NCI-H524 (cell line): ENCODE results near the gene RNF220.

Source experiments
- DNase-seq, 2 experiments: peaks; one replicate each; lab custom pipeline; 2025; lab: John Stamatoyannopoulos, UW

RNF220 gene

DNA sequence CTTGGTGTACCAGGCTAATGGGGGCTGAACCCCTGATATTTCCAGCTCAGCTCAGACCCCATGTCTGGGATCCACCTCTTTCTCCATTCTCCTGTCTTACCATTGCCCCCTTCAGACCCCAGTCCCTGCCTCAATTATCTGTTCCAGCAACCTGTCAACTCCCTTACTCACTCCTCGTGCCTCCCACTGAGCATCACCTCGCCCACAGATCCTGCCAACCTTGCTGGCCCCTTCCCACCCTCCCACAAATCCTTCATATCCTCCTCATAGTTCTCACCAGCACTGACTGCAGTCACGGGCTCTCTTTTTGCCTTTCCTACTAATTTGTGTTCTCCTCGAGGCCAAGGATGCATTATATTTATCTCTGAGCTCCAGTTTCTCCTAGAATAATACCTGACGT, 206.4 kb downstream of the RNF220 start:
- no peak for DNase-seq

DNA sequence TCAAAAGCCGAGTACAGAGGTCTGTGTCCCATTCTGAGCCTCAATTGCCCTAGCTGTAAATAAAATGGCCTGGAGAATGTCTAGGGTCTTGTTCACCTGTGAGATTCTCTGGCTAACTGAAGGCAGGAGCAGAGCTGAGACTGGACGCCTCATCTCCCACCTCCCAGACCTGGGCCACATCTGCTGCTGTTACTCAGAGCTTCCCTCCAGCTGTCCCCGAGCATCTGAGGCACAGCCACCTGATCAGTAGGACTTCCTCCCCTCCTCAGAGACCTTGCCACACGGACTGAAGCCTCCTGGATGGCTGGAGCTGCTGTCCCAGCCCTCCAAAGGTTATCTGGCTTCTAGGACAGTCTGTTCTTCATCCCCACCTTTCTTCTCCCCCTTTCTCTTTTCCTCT, 206.8 kb downstream of the RNF220 start:
- DNase-seq, result peak in 1 of 2 experiments; percentile 62

DNA sequence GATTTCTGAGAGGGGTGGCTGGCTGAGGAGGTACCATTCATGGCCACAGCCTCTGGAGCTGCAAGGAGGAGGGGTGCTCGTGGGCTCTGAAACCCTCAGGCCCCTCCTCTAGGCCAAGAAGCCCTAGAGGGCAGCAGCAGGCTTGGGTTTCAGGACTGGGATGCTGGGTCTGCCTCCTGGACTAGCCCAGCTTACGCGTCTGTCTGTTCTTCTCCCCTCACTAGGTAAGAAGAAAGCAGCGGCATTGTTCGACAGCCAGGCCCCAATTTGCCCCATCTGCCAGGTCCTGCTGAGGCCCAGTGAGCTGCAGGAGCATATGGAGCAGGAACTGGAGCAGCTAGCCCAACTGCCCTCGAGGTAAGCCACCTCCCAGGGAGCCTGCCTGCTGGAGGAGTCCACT, 208.9 kb downstream of the RNF220 start:
- peak; percentile 54 to 73 for DNase-seq

DNA sequence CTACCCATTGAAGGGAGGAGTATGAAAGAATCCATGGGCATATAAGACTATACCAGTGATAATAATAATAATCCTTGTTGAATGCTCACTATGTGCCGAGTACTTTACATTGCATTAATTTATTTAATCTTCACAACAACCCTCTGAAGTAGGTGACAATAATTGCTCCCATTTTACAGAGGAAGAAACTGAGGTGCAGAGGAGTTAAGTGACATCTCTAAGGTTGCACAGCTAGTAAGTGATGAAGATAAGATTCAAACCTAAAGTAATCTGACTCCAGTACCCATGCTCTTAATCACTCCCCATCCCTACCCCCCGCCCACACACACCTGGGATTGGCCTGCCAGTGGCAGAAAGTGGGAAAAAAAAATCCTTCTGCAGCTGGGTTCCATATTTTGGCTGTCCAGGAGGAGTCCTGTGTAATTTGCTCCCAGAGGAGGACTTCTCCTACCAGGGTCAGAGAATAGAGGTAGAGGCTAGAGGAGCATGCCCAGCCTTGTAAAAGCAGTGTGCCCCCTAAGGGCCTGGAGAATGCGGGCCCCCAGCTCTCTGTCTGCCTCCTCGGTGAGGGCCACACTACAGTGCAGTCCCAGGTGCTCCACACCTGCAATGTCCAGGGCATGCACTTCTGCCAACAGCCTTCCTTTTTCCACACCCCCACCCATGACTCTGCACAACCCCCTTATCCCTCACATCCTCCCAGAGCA, 211.4 kb downstream of the RNF220 start:
- DNase-seq, result peak in 1 of 2 experiments; percentile 14

DNA sequence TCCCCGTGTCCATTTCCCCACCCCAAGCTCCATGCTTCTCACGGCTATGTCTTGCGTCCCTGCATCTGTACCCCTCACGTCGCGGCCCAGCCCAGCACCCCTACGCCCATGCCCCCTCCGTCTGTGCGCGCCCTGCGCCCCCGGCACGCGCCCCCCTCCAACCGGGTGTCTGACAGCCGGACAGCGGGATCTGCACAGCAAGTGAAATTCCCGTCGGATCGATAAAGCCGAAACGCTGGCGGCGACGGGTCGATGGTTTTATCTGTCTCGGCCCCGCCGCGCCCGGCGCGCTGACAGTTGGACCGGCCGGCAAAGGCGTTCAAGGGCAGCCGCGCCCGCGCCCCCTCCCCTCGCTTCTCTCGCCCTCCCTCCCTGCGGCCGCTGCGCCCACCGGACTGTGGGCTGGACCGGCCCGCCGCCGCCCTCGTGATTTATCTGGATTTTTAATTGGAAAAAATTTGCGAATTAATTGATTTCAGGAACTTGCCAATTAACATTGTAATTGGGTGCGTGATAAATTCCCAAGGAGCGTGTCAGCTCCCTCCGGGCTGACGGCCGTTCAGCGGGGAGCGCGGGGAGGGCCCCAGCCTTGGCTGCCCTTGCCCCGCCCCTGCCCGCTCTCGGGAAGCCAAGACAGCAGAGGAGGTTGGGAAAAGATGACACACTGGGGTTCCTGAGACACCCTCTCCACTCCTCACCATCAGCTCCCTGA, 212.1 kb downstream of the RNF220 start:
- no peak for DNase-seq

DNA sequence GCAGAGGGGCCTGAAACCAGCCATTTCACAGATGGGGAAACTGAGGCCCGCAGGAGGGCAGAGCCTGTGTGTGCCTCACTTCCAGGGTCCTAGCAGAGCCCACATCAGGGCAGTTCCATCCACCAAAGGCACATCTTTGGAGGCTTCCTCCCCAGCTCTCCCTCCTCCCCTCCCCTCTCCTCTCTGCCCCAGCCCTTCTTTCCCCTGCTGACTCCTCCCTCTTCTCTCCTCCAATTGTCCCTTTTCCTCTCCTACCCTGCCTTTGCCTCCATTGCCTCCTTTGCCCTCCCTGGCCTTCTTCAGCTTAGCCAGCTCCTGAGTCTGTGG, 212.6 kb downstream of the RNF220 start:
- DNase-seq, result no peak

DNA sequence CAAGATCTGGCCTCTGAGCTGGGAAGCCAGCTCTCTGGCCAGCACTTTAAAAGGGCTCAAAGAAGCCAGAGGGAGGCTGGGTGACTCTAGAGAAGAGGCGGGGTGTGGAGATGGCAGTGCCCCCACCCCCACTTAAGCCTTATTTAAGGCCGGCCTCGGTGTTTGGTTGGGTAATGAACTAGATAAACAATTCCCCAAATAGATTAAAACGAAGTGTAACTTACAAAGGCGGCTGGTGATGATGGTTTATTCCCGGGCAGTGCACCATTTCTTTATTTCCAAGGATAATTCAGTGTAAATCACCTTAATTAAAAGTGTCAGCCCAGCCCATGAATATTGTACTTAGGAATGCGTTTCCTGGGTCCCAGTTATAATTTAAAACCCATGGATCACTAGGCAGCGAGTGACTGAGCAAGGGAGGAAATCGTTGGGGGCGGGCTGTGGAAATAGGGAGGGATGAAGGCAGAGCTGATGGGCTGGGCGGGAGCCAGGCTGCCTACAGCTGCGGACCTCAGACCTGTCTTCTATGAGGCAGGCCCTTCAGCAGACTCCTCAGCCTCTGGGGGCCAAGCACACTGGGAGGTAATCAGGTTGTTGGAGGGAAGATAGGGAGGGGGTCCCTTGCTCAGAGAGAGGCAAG, 214.3 kb downstream of the RNF220 start:
- DNase-seq, result no peak

DNA sequence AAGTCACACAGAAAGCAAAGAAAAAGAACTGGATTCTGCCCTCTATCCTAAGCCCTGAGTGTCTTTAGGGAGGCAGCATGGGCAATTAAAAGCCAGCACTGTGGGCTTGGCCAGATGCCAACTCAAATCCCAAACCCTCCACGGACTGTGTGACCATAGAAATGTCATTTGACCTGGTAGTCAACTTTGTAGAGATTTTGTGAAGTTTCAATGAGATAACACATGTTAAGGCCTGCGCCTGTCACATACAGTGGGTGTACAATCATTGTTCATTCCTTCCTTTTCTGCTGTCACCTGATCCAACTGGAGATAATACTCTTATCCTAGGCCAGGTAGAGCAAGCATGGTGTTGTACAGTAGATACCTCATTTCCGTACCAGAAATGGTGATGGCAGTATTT, 215.0 kb downstream of the RNF220 start:
- peak in 1 of 2 experiments; percentile 12 for DNase-seq

DNA sequence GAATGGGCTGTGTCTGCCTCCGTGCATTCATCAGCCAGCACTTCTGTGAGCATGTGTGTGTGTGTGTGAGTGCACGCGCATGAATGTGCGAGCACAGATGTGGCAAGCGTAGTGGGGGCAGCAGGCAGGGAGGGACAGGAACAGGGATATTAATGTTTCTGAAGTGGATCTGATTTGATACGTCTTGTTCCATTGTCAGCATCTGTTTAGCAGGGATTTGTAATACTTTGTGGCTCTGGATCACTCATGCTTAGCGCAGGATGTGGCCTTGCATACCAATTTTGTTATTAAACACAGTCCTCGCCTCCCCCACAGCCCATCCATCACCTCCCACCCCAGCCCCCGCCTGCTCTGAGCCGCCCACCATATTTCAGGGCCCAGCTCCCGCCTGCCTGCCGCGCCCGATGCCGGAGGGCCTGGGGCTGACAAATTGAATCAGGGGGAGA, 216.8 kb downstream of the RNF220 start:
- peak in 1 of 2 experiments; percentile 66 for DNase-seq

DNA sequence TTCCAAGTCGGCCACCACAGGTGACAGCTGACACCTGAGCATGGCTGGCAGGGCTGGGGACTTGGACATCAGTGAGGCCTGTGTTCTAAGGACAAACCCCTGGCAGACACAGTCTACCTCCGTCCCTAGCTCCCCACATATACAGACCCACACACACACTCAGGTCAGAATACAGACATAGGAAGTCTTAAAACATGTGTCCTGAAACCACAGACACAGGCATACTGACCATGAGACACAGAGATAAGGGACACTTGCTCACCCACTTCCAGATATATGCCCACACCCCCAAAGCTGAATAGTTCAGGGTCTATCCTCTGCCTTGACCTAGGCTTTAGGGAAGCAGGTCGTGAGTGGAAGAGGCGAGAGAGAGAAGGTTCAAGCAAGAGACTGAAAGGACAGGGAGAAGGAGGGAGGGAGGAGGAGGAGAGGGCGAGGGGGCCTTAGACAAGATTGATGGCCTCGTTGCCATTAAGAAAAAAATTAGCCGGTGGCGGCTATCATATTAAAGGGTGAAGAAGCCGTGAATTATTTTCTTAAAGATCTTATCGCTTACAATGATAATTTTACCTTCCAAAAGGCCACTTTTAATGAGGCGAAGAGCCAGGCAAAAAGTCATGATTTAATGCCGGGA, 219.3 kb downstream of the RNF220 start:
- DNase-seq, result no peak

DNA sequence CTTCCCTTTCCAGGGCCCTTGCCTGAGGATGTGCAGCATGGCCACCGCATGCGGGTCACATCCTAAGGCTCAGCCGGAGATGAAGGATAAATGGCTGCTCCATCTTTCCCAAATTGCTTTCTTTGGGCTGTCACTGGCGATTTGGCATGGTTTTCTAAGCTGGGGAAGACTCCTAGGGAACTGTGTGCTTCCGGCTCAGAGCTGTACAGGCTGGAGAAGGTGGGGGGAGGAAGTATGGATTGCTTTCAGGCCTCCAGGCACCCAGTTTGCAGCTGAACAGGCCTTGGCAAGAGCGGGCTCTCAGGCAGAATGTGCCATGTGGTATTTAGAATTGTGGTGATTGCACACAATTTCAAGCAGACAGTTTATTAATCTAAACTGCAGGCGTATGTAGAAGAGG, 220.3 kb downstream of the RNF220 start:
- DNase-seq, result no peak

DNA sequence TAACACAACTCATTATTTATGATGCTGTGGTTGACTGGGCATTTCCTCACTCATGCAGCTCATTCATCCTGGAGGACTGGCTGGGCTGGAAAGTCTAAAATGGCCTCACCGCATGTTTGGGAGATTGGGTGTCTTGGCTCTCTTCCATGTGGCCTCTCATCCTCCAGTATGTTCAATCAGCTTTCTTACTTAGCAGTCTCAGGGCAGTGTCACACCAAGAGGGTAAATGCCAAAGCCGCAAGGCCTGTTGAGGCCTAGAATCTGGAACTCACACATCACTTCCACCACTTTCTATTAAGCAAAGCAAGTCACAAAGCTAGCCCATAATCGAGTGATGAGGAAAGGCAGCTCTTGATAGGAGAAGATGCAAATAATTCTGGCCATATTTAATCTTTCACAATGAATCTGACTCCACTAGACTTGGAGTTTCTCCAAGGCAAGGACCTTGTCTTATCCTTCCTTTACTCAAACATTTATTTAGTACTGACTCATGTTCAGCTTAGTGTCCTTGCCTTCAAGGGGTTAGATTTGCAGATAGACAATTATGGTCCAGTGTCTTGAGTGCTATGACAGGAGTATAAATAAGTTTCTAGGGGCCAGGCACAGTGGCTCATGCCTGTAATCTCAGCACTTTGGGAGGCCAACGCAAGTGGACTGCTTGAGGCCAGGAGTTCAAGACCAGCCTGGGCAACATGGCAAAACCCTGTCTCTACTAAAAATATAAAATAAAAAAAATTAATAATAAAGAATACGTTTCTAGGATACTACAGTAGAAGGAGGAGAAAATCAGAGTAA, 224.1 kb downstream of the RNF220 start:
- no peak for DNase-seq

DNA sequence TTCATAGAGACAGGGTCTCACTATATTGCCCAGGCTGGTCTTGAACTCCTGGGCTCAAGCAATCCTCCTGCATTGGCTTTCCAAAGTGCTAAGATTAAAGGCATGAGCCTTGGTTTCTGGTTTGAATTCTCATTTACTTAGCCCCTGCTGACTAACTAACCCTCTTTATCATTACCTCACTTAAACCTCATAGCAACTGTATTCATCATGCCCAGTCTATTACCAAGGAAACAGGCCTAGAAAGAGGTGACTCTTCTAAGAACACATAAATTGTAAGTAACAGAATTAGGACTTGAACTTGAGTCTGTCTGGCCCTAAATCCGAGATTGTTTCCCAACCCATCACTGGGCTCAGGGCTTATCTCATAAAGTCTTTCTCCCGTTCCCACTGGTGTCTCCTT, 225.1 kb downstream of the RNF220 start:
- no peak for DNase-seq

DNA sequence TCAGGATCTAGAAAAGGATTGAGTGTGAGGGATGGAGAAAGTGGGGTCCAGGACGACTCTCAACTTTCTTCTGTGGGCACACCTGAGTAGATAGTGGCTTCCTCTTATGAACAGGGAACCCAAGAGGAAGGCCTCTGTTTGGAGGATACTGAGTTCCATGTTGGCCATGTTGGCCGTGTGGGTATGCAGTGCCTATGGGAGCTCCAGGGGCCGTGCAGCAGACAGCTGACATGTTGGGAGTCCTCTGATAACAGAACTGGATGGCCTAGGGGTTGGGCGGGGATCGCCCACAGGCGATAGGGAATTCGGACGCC, 226.2 kb downstream of the RNF220 start:
- no peak for DNase-seq

DNA sequence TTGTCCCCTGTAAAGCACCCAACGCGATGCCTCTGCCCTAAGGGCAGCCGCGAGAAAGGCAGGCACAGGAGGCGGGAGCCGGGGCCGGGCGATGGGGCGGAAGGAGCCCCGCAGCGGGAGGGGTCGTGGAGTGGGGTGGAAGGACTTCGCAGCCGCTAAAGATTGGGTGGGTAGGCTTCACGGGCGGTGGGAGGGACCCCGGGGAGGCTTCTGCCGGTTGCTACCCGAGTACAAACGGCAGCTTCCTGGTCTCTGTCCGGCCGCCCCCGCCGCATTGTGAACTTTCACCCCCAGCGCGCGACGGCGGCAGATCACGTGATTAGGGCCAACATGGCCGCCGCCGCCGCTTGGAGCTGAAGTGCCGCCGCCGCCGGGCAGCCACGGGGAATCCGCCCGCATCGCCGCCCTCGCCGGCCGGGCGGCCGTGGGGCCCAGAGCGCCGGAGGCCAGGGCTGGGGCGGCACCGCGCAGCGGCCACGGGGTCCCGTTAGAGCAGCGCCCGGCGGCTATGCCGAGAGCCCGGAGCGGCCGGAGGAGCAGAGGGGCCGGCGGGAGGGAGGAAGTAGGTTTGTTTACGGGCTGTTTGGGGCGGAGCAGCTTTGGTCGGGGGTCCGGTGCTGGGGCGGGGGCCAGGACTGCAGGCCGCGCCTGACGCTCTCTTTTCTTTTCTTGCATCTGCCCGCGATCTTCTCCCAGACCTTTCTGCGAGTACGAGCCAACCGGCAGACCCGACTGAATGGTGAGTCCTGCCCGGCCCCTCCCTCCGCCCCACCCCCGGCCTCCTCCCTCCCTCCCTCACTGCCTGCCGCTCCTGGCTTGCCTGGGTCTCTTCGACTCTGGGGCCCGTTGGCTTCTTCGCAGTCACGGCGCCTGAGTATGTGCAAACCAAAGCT, 226.8 kb downstream of the RNF220 start:
- peak; percentile 66 to 77 for DNase-seq

DNA sequence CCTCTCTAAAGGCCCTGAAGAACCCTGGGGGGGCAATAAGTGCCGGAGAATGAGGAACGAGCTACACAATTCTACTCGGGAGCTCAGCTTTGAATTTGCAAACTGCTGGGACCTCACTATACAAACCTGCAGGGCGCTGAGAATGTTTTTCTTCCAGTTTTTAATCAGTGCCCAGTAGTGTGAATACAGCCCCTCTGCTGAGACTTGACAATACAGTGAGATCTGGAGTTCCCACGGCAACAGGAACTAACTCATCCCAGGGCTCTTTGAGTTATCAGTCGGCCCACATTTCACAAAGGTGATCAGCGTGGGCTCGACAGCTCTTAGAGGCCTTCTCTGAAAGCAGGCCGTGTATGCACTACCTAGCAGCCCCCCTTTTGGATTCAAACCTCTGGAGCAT, 227.5 kb downstream of the RNF220 start:
- no peak for DNase-seq

DNA sequence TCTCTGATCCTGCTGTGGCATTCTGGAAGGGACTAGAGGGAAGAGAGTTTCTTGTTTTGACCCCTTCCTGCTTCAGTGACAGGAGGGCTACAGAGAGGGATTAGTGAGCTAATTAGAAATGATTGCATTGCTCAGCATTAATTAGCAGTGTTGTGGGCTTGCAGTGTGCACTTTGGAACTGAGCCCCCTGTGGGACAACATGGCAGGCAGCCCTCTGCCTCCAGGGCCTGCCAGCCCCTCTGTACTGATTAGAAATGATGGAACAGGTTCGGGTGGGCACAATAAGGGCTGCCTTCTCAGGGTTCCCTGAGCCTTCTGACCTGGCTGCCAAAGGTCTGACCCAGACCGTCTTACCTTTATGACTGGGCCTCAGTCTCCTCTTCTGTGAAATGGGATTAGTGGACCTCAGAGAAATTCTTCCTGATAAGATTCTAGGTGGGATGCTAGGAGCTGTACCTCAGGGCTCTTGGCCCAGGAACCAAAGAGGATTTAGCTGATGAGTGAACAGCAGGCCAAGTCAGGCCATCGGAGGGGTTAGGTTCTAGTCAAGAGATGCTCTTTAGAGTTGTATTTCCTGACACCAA, 229.6 kb downstream of the RNF220 start:
- peak in 1 of 2 experiments; percentile 15 for DNase-seq

DNA sequence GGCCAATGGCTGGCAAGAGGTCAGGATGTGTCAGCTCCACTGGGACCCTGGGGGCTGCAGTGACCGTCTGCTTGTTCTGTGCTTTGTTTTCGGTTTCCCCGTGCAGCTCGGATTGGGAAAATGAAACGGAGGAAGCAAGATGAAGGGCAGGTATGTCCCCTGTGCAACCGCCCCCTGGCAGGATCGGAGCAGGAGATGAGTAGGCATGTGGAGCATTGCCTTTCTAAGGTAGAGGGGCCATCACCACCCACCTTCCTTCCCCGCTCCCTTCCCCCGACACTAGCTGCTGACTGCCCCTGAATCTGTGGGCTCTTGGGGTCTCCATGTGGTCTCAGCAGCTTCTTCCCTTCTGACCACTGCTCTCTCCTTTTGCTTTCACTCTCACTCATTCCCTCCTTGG, 230.4 kb downstream of the RNF220 start:
- no peak for DNase-seq

DNA sequence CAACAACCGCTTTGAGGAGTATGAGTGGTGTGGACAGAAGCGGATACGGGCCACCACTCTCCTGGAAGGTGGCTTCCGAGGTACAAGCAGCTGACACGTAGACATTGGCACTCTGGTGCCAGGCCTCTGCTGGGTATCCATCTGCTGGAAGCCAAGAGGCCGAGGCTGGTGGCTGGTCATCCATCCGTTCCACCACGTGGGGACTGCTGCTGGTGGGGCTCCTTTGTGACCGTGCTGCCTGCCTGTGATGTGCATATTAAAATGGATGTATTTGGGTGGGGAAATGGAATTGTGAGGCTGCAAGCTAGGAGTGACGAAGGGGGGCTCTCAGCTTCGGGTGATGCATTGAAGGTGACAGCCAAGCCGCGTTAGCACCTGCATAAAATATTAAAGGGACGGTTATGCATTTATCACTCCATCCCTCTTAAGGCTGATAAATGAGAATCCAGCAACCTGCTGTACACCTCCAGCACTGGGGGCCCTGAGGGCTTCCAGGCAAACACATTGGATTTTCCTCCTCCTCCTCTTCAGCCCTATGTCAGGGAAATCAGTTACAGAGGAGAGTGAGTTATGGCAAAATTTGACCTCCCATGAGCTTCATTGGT, 231.1 kb downstream of the RNF220 start:
- no peak for DNase-seq
